ENCODE results near the gene ARCN1.

Gene ARCN1

GRCh38 chr11:118641397-118642019 is 69.3 kb downstream of the ARCN1 start:
- DNase-seq = no peak

DNA sequence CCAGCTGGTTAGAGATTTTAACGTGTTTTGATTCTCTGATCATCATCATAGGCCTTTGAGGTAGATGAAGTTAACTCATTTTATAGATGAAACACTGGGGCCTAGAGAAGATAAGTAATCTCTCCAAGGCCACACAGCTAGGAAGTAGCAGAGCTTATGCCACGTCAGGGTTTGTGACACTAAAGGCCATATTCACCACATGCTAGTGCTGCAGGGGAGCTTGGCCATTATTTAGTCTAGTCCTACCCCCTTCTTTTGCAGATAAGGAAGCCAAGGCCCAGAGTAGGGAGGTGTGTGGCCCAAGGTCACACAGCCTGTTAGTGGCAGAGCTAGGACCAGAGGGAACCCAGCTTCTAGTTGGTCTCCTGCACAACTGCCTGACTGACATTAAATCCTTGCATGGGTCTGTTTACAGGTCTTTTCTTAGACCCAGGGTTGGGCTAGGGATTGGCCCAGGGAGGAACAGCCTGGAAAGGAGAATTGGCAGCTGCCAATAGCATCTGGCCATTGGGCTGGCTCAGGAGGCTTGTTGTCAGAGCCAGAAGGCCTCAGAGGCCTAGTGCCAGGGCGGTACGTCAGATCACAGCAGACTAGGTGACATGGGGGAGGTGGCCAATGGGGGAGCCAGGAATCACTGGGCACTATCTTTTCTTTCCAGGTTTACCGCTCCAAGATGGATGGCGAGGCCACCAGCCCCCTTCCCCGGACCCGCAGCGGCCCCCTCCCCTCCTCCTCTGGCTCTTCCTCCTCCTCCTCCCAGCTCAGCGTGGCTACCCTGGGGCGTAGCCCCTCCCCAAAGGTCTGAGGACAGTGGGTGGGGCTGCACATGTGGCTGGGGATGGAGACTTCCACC is 71.2 kb downstream of the ARCN1 start:
- DNase-seq = no peak

DNA sequence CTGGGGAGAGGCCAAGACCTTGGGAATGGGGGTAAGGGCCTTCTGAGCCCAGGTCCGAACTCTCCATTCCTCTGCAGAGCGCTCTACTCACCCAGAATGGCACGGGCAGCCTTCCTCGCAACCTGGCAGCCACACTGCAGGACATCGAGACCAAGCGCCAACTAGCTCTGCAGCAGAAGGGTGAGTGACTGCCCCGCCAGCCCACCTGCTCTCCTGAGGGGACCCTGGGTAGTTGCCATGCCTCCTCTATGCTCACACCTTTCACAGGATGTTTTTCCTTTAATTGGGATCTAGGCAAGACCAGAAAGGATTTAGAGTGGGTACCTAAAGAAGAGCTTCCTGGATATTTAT is 71.8 kb downstream of the ARCN1 start:
- DNase-seq = no peak

DNA sequence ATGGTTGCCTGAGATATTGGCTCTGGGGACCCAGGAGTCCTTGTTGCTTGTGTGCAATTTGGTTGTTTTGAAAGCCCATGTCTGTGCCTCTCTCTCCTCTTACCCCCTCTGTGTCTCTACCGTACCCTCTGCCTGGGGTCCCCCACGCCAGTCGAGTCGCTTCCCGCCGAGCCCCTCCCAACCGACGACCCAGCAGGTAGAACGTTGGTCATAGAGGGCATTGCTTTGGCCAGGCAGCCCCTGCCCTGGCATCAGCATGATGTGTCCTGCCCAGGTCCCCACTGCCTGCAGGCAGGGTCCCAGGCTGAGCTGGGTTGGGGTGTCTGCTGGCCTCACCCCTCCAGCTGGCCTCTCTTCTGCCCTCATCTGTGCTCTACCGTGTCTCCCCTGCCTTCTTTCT is 72.3 kb downstream of the ARCN1 start:
- DNase-seq = no peak

GRCh38 chr11:118645066-118645715 is 73.0 kb downstream of the ARCN1 start:
- no peak for DNase-seq

DNA sequence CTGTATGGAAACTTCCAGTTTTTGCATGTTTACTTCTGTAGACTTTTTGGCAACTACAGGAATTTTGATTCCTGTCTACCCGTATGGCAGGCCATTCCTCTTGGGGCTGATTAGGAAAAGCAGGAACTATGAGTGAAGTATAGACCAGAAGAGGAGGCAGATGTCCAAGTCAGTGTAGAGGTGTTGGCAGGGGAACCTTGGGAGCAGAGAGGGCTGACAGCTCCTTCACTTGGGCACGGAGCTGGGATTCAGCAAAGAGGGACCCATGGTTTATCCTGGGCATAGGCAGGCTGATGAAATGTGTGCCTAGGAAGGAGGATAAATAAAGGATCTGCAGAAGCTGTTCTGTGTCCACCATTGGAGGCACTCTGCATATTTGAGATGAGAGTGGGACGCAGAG is 74.2 kb downstream of the ARCN1 start:
- no peak for DNase-seq

DNA sequence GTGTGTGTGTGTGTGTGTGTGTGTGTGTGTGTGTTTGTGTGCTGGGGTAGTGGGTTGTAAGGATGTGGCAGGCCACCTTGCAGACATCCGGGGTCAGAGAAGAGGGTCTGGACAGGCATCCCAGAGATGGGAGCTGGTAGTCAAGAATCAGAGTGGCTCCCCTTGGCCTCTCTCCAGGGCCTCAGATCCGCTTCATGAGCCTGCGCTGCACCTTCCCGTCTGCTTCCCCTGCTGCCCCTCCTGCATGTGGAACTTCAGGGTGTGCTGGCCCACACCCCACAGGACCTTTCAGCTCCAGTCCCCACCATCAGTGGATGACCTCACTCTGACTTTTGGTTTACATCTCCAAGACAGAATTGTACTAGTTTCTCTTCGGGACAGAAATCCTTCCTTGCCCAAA is 76.1 kb downstream of the ARCN1 start:
- no peak for DNase-seq

DNA sequence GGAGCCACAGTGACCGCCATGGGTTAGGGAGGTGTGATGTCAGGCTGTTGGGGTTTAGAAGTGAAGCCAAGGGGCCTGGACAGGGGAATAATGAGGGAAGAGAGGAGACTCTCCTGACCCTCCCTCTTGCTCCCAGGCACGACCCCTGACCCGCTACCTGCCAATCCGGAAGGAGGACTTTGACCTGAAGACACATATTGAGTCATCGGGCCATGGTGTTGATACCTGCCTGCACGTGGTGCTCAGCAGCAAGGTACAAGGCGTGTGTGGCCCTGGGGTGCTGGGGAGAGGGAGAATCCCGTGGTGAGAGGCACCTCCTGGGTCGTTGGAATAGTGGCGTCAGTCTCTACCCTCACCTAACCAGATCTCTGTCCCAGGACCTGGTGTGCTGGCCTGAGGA is 77.7 kb downstream of the ARCN1 start:
- DNase-seq = no peak

DNA sequence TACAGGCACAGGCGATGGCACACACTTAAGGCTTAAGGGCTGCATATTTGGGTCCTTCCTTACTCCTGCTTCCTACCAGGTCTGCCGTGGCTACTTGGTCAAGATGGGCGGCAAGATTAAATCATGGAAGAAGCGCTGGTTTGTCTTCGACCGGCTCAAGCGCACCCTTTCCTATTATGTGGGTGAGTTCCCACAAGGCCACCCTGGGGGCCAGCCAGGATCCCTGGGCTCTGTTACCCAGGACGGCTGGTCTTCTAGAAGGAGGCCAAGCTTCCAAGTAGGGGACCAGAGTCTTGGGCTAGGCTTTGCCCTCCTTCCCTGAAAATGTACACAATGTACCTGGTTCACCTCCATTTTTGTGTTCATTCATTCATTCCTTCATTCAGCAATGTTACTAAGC is 78.2 kb downstream of the ARCN1 start:
- DNase-seq = no peak

DNA sequence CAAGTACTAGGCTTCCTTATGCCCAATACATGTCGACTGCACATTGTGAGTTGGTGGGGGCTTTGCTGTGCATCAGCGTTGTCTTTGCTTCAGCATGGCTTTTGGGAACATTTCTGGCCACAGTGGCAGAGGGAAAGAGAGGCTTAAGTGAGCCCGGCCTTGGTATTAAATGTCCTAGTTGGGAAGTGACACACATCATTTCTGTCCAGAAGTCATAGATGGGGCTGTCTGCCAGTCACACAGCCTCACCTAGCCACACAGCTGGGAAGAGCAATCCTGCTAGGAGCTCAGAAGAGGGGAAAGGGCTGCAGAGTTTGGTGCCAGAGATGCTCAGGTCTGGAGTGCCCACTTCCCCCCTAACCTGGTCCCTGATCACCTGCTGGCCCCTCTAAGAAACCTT is 79.6 kb downstream of the ARCN1 start:
- DNase-seq = no peak

Data from islet precursor cell (in vitro differentiated cells).